HG03354 (cell line): ENCODE measurements around the gene SCN9A.
"Not testable (repeated sequence)": the region's sequence is repeated elsewhere in the genome, so short reads cannot be mapped to it uniquely, and the experiment has no call there.

ENCODE experiments used
- ATAC-seq: cut with Tn5 transposase; IDR thresholded peaks from one replicate; pipeline ENCODE4 v1.9.1; 2021; ENCODE audit warnings: mild to moderate bottlenecking; ENCODE audit not compliant: unreplicated experiment, poor library complexity, severe bottlenecking

Gene SCN9A

GRCh38 chr2:166341426-166341825, 34.3 kb downstream of the SCN9A start:
- no peak for ATAC-seq

DNA sequence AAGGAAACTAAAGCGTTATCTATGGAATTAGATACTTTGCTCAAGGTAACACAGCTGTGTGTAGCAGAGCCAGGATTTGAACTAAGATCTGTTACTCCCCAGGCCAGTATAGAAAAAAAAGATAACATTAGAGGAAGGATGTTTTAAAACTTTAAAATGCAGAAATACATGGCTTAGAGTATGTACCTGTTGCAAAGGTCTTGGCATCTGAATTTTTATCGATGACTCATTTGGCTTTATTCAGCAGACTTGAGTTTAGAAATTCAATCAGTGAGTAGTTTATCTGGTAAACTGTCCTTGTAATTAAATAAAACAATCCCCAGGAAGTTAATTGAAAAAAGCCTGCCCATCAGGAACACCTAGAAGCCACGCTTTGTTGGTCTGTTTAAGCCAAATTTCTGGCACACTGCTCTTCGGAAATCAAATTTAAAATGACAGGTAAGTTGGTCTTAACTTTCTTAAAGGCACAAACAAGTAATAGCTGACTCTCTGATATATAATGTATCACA, 36.9 kb downstream of the SCN9A start:
- no peak for ATAC-seq

GRCh38 chr2:166337932-166338331, 37.8 kb downstream of the SCN9A start:
- no peak for ATAC-seq

DNA sequence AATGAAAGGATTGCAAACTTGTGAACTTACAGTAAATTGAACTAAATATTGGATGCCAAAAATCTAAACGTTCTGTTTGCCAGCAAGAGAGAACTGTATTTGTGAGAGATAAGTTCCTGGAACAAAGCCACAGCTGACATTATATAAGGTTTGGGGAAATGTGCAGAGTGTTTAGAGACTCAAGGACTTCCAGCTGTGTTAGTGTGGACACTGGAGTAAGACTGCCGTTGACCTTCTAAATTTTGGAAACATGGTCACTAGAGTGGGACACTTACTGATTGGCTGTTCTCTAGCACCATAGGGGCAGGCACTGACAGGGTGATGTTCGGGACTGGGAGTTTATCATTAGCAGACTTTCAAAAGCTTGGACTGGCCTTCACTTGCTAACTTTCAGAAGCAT, 40.5 kb downstream of the SCN9A start:
- ATAC-seq, result no peak

GRCh38 chr2:166334805-166335204, 40.9 kb downstream of the SCN9A start:
- ATAC-seq, result no peak

- no peak for ATAC-seq
These were observed 41.9 kb downstream of the SCN9A start for GRCh38 chr2:166333801-166334200.

DNA sequence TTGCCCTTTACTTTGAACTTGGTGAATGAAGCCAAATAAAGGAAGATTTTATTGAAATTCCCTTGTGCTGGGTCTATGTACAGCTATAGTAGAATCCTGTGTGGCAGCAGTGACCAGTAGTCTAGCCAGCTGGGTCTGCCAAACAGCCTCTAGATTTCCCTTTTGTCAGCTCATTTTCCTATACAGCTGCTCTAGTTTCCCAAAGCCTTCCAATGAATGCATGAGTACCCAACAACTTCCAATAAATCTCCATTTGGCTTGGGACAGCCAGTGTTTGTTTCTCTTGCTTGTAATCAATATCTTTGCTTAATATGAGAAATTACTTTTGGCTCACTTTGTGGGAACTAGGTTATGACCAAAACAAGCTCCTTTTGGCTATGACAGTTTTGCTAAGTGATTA, 43.6 kb downstream of the SCN9A start:
- ATAC-seq, result no peak

DNA sequence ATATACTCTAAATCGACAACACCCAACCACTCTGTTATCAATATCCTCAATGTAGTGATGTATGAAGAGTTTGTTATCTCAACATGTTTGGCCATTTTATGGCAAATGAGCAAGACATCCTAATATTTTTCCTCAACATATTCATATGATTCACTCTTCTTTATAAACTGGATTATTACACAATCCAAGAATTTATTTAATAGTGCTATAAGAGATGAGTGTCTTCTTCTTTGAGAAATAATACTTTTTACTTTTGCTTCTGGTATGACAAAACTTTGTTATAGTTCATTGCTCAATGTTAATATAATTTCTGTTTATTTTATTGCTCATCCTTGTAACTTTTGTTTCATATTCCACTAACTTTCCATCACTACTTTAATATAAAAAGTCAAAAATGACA, 44.3 kb downstream of the SCN9A start:
- no peak for ATAC-seq

GRCh38 chr2:166329465-166329864, 46.3 kb downstream of the SCN9A start:
- no peak for ATAC-seq

DNA sequence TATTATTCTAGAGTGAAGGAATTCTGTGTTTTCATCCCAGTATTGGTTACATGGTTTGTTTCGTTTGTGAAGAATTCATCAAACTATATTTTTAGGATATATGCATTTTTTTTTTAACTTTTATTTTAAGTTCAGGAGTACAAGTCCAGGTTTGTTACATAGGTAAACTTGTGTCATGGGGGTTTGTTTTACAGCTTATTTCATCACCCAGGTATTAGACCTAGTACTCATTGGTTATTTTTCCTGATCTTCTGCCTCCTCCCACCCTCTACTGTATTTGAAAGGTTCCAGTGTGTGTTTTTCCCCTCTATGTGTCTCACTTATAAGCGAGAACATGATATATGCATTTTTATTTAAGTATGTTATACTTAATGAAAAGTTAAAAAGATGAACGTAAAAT, 47.6 kb downstream of the SCN9A start:
- no peak for ATAC-seq

- no peak for ATAC-seq
These were observed 54.7 kb downstream of the SCN9A start for GRCh38 chr2:166321076-166321475.

GRCh38 chr2:166314022-166314759, 61.6 kb downstream of the SCN9A start:
- ATAC-seq, result no peak

DNA sequence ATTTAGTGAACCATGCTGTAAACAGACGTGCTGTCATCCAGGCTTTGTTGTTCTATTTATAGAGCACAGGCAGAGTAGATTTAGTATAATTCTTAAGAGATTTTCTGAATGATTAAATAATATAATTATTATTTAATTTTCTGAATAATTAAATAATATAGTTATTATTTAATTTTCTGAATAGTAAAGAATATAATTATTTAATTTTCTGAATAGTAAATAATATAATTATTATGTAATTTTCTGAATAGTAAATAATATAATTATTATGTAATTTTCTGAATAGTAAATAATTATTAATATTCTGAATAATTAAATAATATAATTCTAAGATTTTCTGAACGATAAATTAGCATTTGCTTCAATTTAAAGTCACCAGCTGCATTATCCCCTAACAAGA, 62.9 kb downstream of the SCN9A start:
- ATAC-seq, result not testable (repeated sequence)

DNA sequence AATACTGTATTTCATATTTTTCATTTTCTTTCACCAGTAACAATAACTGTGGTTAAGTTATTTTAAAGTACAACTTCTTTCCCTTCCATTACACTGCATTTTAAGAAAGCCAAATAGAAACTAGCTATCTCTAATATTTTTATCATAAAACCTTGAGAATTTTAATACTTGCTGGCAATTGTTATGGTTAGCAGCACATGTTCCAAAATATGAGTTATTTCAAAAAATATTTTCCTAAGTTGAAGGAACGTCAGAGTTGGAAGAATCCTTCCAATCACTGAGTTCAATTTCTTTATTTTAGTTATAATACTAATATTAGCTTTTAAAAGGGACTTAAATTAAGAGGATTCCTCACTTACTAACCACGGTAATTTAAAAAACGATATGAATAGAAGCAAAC, 68.4 kb downstream of the SCN9A start:
- ATAC-seq, result no peak

GRCh38 chr2:166304656-166305055, 71.1 kb downstream of the SCN9A start:
- ATAC-seq, result no peak

GRCh38 chr2:166302036-166302435, 73.7 kb downstream of the SCN9A start:
- no peak for ATAC-seq

GRCh38 chr2:166297951-166298350, 77.8 kb downstream of the SCN9A start:
- no peak for ATAC-seq

- ATAC-seq, result no peak
These were observed 81.8 kb downstream of the SCN9A start for GRCh38 chr2:166293984-166294383.

DNA sequence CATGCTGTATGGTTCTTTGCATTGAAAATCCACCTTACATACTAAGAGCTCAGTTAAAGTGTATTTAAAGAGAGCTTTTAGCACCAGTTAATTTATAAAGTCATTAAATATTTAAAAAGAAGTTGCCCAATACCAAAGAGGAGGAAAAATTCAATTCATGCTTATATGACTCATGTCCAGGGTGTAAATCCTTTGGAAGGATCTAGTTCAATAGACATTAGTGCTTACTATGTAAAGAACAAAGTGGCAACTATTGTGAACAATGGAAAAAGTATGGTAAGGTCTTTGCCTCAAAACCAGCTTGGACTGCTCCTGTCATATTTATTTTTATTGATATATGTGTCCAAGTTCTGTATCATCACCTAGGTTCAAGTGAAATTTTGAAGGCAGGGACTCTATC, 90.5 kb downstream of the SCN9A start:
- no peak for ATAC-seq

DNA sequence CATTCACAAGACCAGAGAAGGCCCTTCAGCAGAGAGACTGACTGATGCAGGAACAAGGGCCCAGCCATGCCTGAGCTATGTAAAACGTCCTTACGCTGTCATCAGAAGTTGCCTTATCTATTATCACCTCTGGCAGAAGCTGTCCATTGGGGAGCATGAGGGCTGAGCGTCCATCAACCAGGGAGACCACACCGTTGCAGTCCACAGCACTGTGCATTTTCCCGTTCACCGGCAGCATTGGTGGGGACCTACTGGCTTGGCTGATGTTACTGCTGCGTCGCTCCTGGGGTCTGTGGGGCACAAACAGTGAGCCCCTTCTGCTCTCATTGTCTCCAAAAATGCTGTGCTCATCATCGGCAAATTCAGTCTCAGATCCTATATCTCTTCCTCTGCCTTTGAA, 91.4 kb downstream of the SCN9A start:
- no peak for ATAC-seq

DNA sequence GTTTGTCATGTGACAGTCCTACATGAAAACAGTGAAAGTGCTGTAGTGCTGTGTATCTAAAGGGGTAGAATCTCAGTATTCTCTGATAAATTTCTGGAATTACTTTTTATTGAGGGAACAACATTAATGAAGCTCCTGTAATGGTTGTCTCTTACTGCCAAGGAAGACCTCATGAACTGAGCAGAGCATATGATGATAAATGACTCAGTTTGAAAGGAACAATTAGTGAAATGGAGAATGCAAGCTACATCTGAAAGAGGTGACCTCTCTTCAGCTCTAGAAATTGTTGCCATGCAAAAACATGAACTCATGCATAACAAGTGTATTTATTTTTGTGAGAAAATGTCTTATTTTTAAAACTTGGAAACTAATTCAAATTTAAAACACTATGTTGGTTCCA, 93.6 kb downstream of the SCN9A start:
- no peak for ATAC-seq

GRCh38 chr2:166278856-166279255, 96.9 kb downstream of the SCN9A start:
- no peak for ATAC-seq
